ENCODE results near the gene CRIP1.

GRCh38 chr14:105484069-105484996 lies 2.4 kb upstream of the CRIP1 start:
- TF ChIP-seq YBX1 (IDR thresholded peaks at IDR 0.05) (no peak), RFX5 (IDR thresholded peaks at IDR 0.05; ENCODE audit: low read depth, low read length) (no peak), SUZ12 (IDR thresholded peaks at IDR 0.05; ENCODE audit: unreplicated experiment) (no peak), YY1 (IDR thresholded peaks at IDR 0.05; ENCODE audit: low read depth, low read length) (no peak), GABPA (IDR thresholded peaks at IDR 0.05; ENCODE audit: low read depth) (no peak), ZNF207 (IDR thresholded peaks at IDR 0.05; ENCODE audit: borderline replicate concordance) (no peak), KDM1A (IDR thresholded peaks at IDR 0.05; ENCODE audit: borderline replicate concordance) (no peak)
- TF ChIP-seq, protein P1, sequence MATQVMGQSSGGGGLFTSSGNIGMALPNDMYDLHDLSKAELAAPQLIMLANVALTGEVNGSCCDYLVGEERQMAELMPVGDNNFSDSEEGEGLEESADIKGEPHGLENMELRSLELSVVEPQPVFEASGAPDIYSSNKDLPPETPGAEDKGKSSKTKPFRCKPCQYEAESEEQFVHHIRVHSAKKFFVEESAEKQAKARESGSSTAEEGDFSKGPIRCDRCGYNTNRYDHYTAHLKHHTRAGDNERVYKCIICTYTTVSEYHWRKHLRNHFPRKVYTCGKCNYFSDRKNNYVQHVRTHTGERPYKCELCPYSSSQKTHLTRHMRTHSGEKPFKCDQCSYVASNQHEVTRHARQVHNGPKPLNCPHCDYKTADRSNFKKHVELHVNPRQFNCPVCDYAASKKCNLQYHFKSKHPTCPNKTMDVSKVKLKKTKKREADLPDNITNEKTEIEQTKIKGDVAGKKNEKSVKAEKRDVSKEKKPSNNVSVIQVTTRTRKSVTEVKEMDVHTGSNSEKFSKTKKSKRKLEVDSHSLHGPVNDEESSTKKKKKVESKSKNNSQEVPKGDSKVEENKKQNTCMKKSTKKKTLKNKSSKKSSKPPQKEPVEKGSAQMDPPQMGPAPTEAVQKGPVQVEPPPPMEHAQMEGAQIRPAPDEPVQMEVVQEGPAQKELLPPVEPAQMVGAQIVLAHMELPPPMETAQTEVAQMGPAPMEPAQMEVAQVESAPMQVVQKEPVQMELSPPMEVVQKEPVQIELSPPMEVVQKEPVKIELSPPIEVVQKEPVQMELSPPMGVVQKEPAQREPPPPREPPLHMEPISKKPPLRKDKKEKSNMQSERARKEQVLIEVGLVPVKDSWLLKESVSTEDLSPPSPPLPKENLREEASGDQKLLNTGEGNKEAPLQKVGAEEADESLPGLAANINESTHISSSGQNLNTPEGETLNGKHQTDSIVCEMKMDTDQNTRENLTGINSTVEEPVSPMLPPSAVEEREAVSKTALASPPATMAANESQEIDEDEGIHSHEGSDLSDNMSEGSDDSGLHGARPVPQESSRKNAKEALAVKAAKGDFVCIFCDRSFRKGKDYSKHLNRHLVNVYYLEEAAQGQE (IDR thresholded peaks at IDR 0.05; ENCODE audit: low read depth, low read length), result no peak

All from GM12878 (cell line).